Measurements from ENCODE around the gene LRRC25.
A peak's percentile ranks its signal among the peaks of the same experiment; 100 is the strongest.

DNA sequence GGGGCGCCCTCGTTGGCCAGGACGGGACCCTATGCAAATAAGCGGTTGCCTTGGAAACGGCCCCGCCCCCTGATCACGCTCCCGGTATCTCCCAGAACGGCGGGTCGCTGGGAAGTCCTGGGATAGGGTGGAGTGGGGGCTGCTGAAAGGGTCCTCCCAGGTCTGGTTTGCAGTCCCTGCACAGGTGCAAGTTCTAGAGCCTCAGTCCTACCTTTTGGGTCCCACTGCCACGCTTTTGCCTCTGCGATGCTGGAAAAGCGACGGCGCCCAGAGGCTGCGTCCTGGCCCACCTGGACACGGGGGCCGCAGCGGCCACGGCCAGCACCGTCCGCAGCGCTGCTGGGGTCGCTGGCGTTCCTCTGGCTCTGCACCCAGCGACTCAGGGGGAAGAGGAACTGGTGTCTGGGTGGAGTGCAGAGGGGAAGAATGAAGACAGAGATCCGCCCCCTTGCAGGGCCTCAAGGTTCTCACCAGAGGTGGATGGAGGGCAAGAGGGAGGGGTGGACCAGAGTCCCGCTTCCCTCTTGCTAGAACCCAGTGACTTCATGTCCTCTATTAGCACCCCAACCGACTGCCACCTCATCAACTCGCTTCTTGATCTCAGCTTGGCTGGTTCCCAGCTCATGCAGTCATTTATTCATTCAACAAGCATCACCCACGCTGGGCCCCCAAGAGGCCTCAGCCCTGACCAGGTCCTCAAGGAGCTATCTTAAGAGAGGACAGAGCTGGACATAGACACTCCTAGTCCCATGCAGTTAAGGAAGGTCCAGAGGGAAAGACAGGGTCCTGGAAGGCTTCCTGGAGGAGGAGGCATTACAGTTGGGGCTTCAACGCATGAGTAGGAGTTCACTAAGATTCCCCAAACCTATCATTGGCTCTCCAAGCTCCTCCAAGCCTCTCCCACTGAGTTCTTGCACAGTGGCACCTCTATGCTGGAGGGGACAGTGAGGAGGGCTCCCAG, at the start of gene LRRC25:
- TF ChIP-seq POLR2A (IDR thresholded peaks at IDR 0.05; ENCODE audit: low read depth, low read length) (no peak), TAF1 (IDR thresholded peaks at IDR 0.05; ENCODE audit: low read depth, low read length) (no peak), PAX5 (IDR thresholded peaks at IDR 0.05; ENCODE audit: insufficient read depth, low read length, severe bottlenecking) (no peak), POLR2AphosphoS5 (IDR thresholded peaks at IDR 0.05; ENCODE audit: low read depth, low read length) (0 out of 2 replicates have a peak, but pooled peaks have one; percentile 36), SPI1 (IDR thresholded peaks at IDR 0.05; ENCODE audit: low read depth, low read length) (peak; percentile 84)

Measured in GM12891 (cell line).